Effector CD8-positive, alpha-beta T cell (primary cell): ENCODE results near the gene USP20.
"Not testable (repeated sequence)": the region's sequence is repeated elsewhere in the genome, so short reads cannot be mapped to it uniquely, and the experiment has no call there.

Experiments
- DNase-seq: peaks from one replicate; lab custom pipeline; 2025; lab: John Stamatoyannopoulos, UW
- total RNA-seq, 4 experiments: gene quantifications; one replicate each; lab custom pipeline; 2026; lab: John Stamatoyannopoulos, UW

USP20 gene
- total RNA-seq = 107 to 295 (median 153) reads per million in 4 experiments

GRCh38 chr9:129835128-129835859 lies at the start of gene USP20, which contains the start of gene C9orf78:
TSS of gene USP20 (plus strand) at chr9:129835458. CDS start at chr9:129852556, 17,098 bp downstream.
TSS of gene C9orf78 (minus strand) at chr9:129835275. CDS start at chr9:129835221, 54 bp downstream.
- DNase-seq = peak; percentile 96

- no peak for DNase-seq
Observed at GRCh38 chr9:129785866-129786265, 49.4 kb upstream of the USP20 start.

GRCh38 chr9:129786481-129786880 lies 48.8 kb upstream of the USP20 start:
- no peak for DNase-seq

- DNase-seq = no peak
Observed at GRCh38 chr9:129794549-129794948, 40.7 kb upstream of the USP20 start.

- not testable (repeated sequence) for DNase-seq
Observed at GRCh38 chr9:129796029-129796428, 39.2 kb upstream of the USP20 start.

GRCh38 chr9:129798973-129799372 lies 36.3 kb upstream of the USP20 start:
- DNase-seq = no peak

- DNase-seq = no peak
Observed at GRCh38 chr9:129801504-129801903, 33.8 kb upstream of the USP20 start.

GRCh38 chr9:129802833-129803675 lies 32.2 kb upstream of the USP20 start, which contains the start of gene TOR1B:
TSS of gene TOR1B (plus strand) at chr9:129803184. CDS start at chr9:129803213, 29 bp downstream.
- peak; percentile 93 for DNase-seq

GRCh38 chr9:129803676-129804060 lies 31.6 kb upstream of the USP20 start:
- no peak for DNase-seq

GRCh38 chr9:129806061-129806460 lies 29.2 kb upstream of the USP20 start:
- DNase-seq = no peak

GRCh38 chr9:129809346-129809745 lies 25.9 kb upstream of the USP20 start:
- DNase-seq = no peak

- DNase-seq = no peak
Observed at GRCh38 chr9:129810116-129810515, 25.1 kb upstream of the USP20 start.

- DNase-seq = no peak
Observed at GRCh38 chr9:129810788-129811187, 24.5 kb upstream of the USP20 start.

- DNase-seq = no peak
Observed at GRCh38 chr9:129811967-129812363, 23.3 kb upstream of the USP20 start.

- no peak for DNase-seq
Observed at GRCh38 chr9:129812385-129812784, 22.9 kb upstream of the USP20 start.

- no peak for DNase-seq
Observed at GRCh38 chr9:129813661-129814060, 21.6 kb upstream of the USP20 start.

- DNase-seq = no peak
Observed at GRCh38 chr9:129814432-129815223, 20.6 kb upstream of the USP20 start.

- DNase-seq = no peak
Observed at GRCh38 chr9:129815278-129815677, 20.0 kb upstream of the USP20 start.

- no peak for DNase-seq
Observed at GRCh38 chr9:129816501-129817435, 18.5 kb upstream of the USP20 start.

- no peak for DNase-seq
Observed at GRCh38 chr9:129822898-129823541, 12.2 kb upstream of the USP20 start.
